Stimulated activated naive CD8-positive, alpha-beta T cell treated with anti-CD3 and anti-CD28 coated beads, Interleukin-15, Interleukin-2, amounts not matched to agents 100 U/mL and 50 U/mL, for 24 hours (primary cell): ENCODE results near the gene NXPH3.

ENCODE experiments used
- ATAC-seq: fragments of 150-1000 bp; cut with Tn5 transposase; one replicate; pipeline ENCODE4 v1.10.0; 2021
- DNase-seq: peaks from one replicate; pipeline ENCODE4 v3.0.0; 2021

NXPH3 gene

DNA sequence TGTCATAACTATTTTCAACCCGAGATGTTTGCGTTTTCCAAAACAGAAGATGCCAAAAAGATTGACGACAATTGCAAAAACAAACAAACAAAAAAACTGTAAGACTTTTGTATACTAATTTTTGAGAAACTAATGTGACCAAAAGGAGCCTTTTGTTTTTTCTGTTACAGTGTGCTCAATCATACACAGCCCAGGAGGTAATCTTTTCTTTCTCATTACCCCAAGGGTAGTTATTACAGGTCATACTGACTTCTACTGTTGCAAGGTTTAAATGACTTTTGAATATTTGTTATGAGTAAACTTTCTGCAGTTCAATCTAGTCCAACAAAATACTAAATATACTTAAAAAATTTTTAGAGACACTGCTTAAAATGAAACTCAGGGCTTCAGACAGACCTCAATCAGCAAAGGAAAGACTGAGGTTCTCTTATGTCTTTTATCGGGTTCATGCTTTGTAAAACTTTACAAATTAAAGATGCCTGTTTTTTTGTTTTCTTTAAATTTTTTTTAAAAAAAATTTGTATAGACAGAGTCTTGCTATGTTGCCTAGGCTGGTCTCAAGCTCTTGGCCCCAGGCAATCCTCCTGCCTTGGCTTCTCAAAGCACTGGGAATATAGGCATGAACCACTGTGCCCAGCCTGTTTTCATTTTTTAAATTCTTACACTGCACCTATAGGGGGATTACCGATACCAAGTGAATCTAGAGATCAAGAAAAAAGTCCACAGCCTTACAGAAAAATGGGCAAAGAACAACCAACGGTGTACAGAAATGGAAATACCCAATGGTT is 54.6 kb downstream of the NXPH3 start:
- ATAC-seq (peak; percentile 32), DNase-seq (no peak)

- ATAC-seq (no peak), DNase-seq (no peak)
Observed at GRCh38 chr17:49631496-49631895, 55.8 kb downstream of the NXPH3 start.
